MCF 10A (cell line): ENCODE data around the gene NINJ1. TPM values are rescaled to one million over a fixed set of nuclear protein-coding genes. Genes with fewer than 3 reads are reported as not detected.
"Not testable (repeated sequence)": the region's sequence is repeated elsewhere in the genome, so short reads cannot be mapped to it uniquely, and the experiment has no call there.

Source experiments
- BruUV-seq: library from RNA; stranded (reverse); fragments of 400-500 nt; replicated peaks from 2 replicates; lab custom pipeline; 2021; lab: Mats Ljungman, UMichigan
- CTCF ChIA-PET: fragments of 300-600 bp; sonication (Branson Sonifier 250); formaldehyde crosslinking; extraction: SDS; loops from one replicate; lab custom pipeline; 2021; ENCODE audit warnings: antibody characterized with exemption, inconsistent platforms; lab: Yijun Ruan, JAX
- POLR2A ChIA-PET: fragments of 300-600, 350-650 bp; sonication (Branson Sonifier 250); formaldehyde crosslinking; extraction: SDS; loops from one replicate; lab custom pipeline; 2020; ENCODE audit warnings: antibody characterized with exemption, inconsistent platforms; lab: Yijun Ruan, JAX
- DNase-seq: peaks from one replicate; pipeline ENCODE4 v3.0.0-alpha.2; 2018; ENCODE audit not compliant: unreplicated experiment
- H3K27ac Mint-ChIP-seq: one replicate; pipeline ENCODE4 v1.8.0; 2022; ENCODE audit warnings: mild to moderate bottlenecking, low read depth, mixed read lengths; ENCODE audit not compliant: unreplicated experiment
- H3K27me3 Mint-ChIP-seq: one replicate; pipeline ENCODE4 v1.8.0; 2022; ENCODE audit warnings: mixed read lengths; ENCODE audit not compliant: insufficient read depth, unreplicated experiment
- H3K36me3 Mint-ChIP-seq: one replicate; pipeline ENCODE4 v1.8.0; 2022; ENCODE audit warnings: mild to moderate bottlenecking, moderate library complexity, mixed read lengths; ENCODE audit not compliant: insufficient read depth, unreplicated experiment
- H3K4me1 Mint-ChIP-seq: one replicate; pipeline ENCODE4 v1.8.0; 2022; ENCODE audit warnings: mixed read lengths; ENCODE audit not compliant: insufficient read depth, unreplicated experiment
- H3K4me3 Mint-ChIP-seq: one replicate; pipeline ENCODE4 v1.8.0; 2022; ENCODE audit warnings: mild to moderate bottlenecking, moderate library complexity, mixed read lengths; ENCODE audit not compliant: unreplicated experiment
- H3K9me3 Mint-ChIP-seq: one replicate; pipeline ENCODE4 v1.8.0; 2022; ENCODE audit warnings: mixed read lengths; ENCODE audit not compliant: unreplicated experiment
- intact Hi-C: fragments of 100-400 bp; cut with micrococcal nuclease; formaldehyde crosslinking; loops from 2 replicates; pipeline ENCODE4 v1.14.1; 2022
- total RNA-seq: library from RNA; stranded (reverse); gene quantifications from 2 replicates; pipeline ENCODE4 v1.2.3, GENCODE V29; 2022
- TF ChIP-seq, protein P1 (sequence below): fragments of 200-600 bp; IDR thresholded peaks from one replicate; pipeline ENCODE4 v1.8.0; 2022; ENCODE audit warnings: antibody characterized with exemption, mild to moderate bottlenecking; ENCODE audit not compliant: unreplicated experiment

Gene NINJ1
- total RNA-seq, 1 experiment from 2014 or later, result 64.7 TPM

GRCh38 chr9:93108291-93109041, 25.6 kb downstream of the NINJ1 start:
- H3K4me3 Mint-ChIP-seq, result no peak overlapping the region
- CTCF ChIA-PET, result interaction anchor here (0.5 to 5.8 kb wide), 34 partner anchors 10 to 458 kb away, joined by 3 to 35 read pairs (median 4); no protein-coding TSS in a partner anchor
- TF ChIP-seq, protein P1, sequence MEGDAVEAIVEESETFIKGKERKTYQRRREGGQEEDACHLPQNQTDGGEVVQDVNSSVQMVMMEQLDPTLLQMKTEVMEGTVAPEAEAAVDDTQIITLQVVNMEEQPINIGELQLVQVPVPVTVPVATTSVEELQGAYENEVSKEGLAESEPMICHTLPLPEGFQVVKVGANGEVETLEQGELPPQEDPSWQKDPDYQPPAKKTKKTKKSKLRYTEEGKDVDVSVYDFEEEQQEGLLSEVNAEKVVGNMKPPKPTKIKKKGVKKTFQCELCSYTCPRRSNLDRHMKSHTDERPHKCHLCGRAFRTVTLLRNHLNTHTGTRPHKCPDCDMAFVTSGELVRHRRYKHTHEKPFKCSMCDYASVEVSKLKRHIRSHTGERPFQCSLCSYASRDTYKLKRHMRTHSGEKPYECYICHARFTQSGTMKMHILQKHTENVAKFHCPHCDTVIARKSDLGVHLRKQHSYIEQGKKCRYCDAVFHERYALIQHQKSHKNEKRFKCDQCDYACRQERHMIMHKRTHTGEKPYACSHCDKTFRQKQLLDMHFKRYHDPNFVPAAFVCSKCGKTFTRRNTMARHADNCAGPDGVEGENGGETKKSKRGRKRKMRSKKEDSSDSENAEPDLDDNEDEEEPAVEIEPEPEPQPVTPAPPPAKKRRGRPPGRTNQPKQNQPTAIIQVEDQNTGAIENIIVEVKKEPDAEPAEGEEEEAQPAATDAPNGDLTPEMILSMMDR, result no peak
- H3K27ac Mint-ChIP-seq, result no peak overlapping the region
- BruUV-seq, result no TSS peak
- POLR2A ChIA-PET, result interaction anchor here (0.9 to 2.1 kb wide), 4 partner anchors 10 to 105 kb away, joined by 3 to 10 read pairs (median 6); partner anchors contain the start of gene NINJ1
- peaks cover 21% of the 10 kb centered on the region for H3K4me1 Mint-ChIP-seq
- peaks cover 10% of the 10 kb centered on the region for H3K9me3 Mint-ChIP-seq
- H3K36me3 Mint-ChIP-seq, result peaks cover 19% of the 10 kb centered on the region
- DNase-seq, result no peak
- intact Hi-C loops, result loop anchor here (1.0 to 2.0 kb wide), 3 partner anchors 46 to 152 kb away; no protein-coding TSS in a partner anchor
- H3K27me3 Mint-ChIP-seq, result no peaks in the 10 kb centered on the region

GRCh38 chr9:93107825-93108161, 26.3 kb downstream of the NINJ1 start:
- H3K27me3 Mint-ChIP-seq, result no peaks in the 10 kb centered on the region
- H3K4me3 Mint-ChIP-seq, result no peak overlapping the region
- intact Hi-C loops, result loop anchor here (2.0 kb wide), 1 partner anchor 151 kb away; no protein-coding TSS in a partner anchor
- H3K4me1 Mint-ChIP-seq, result peaks cover 21% of the 10 kb centered on the region
- no TSS peak for BruUV-seq
- TF ChIP-seq, protein P1, result no peak
- no peak for DNase-seq
- ChIA-PET POLR2A (interaction anchor here (0.6 to 2.1 kb wide), 4 partner anchors 9 to 470 kb away, joined by 3 to 10 read pairs (median 6); no protein-coding TSS in a partner anchor), CTCF (interaction anchor here (0.6 to 5.8 kb wide), 9 partner anchors 10 to 654 kb away, joined by 3 to 35 read pairs (median 4); no protein-coding TSS in a partner anchor)
- peaks cover 22% of the 10 kb centered on the region for H3K36me3 Mint-ChIP-seq
- no peak overlapping the region for H3K27ac Mint-ChIP-seq
- peaks cover 10% of the 10 kb centered on the region for H3K9me3 Mint-ChIP-seq

DNA sequence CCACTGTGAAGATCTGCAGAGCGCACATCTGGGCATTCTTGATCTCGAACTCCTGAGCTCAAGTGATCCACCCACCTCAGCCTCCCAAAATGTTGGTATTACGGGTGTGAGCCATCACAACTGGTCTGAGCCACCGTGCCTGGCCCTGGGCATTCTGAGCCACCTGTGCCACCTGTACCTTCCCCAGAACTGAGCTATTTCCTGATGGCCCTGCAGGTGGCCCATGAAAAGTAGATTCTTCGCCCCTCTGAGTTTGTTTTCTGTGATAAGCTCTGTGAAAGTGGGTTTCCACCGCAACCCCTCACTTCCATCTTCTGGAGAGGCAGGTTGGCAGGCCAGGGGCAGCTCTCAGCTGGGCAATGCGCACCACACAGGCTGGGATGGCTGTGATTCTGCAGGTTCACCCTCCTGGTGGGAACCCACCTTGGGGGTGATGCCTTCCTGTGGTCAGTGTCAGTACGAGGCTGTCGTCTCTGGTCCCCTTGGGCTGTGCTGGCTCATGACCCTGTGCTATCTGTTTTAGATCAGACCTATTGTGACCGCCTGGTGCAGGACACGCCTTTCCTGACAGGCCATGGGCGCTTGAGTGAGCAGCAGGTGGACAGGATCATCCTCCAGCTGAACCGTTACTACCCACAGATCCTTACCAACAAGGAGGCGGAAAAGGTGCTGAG, 26.8 kb downstream of the NINJ1 start:
- H3K4me3 Mint-ChIP-seq, result no peak overlapping the region
- intact Hi-C loops, result no loop called here
- H3K27me3 Mint-ChIP-seq, result no peaks in the 10 kb centered on the region
- peaks cover 22% of the 10 kb centered on the region for H3K36me3 Mint-ChIP-seq
- H3K27ac Mint-ChIP-seq, result no peak overlapping the region
- ChIA-PET POLR2A (interaction anchor here (0.6 to 2.1 kb wide), 4 partner anchors 9 to 470 kb away, joined by 3 to 10 read pairs (median 6); no protein-coding TSS in a partner anchor), CTCF (interaction anchor here (0.6 to 5.8 kb wide), 13 partner anchors 9 to 970 kb away, joined by 3 to 35 read pairs (median 4); no protein-coding TSS in a partner anchor)
- DNase-seq, result no peak
- BruUV-seq, result no TSS peak
- peaks cover 21% of the 10 kb centered on the region for H3K4me1 Mint-ChIP-seq
- H3K9me3 Mint-ChIP-seq, result peaks cover 10% of the 10 kb centered on the region
- TF ChIP-seq, protein P1, result no peak

DNA sequence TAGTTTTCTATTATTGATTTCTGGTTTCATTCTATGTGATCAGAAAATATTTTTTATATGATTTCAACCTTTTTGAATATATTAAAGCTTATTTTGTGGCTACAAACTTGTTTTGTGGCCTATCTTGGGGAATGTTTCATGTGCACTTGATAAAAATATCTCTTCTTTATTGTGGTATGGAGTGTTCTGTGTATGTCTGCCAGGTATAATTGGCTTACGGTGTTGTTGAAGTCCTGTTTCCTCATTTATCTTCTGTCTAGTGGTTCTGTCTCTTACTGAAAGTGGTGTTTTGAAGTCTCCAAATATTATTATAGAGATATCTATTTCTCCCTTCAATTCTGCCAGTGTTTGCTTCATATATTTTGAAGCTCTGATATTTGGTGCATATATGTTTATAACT, 28.4 kb downstream of the NINJ1 start:
- peaks cover 16% of the 10 kb centered on the region for H3K36me3 Mint-ChIP-seq

DNA sequence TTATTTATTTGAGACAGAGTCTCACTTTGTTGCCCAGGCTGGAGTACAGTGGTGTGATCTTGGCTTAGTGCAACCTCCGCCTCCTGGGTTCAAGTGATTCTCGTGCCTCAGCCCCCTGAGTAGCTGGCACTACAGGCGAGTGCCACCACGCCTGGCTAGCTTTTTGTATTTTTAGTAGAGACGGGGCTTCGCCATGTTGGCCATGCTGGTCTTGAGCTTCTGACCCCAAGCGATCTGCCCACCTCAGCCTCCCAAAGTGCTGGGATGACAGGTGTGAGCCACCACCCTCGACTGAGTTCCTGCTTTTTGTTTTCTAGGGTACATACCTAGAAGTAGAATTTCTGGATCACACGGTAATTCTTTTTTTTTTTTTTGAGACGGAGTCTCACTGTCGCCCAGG, 33.0 kb downstream of the NINJ1 start:
- peaks cover 23% of the 10 kb centered on the region for H3K4me1 Mint-ChIP-seq
- ChIA-PET POLR2A (interaction anchor here (1.0 to 1.5 kb wide), 2 partner anchors 19 to 31 kb away, joined by 4 to 6 read pairs; no protein-coding TSS in a partner anchor), CTCF (interaction anchor here (0.6 to 1.2 kb wide), 2 partner anchors 144 to 878 kb away, joined by 3 to 4 read pairs; no protein-coding TSS in a partner anchor)
- H3K27ac Mint-ChIP-seq, intact Hi-C loops, H3K9me3 Mint-ChIP-seq, H3K36me3 Mint-ChIP-seq, BruUV-seq, DNase-seq, H3K4me3 Mint-ChIP-seq, H3K27me3 Mint-ChIP-seq: not testable (repeated sequence)

More for the DNA sequence above, 28.4 kb downstream of the NINJ1 start:
- no TSS peak for BruUV-seq
- Mint-ChIP-seq H3K9me3 (peaks cover 10% of the 10 kb centered on the region), H3K4me3 (no peak overlapping the region), H3K27ac (no peak overlapping the region), H3K27me3 (no peaks in the 10 kb centered on the region), H3K4me1 (peaks cover 6% of the 10 kb centered on the region)
- ChIA-PET POLR2A (interaction anchor here (1.1 to 1.5 kb wide), 3 partner anchors 10 to 28 kb away, joined by 3 to 5 read pairs (median 4); no protein-coding TSS in a partner anchor), CTCF (interaction anchor here (0.6 to 1.7 kb wide), 3 partner anchors 27 to 131 kb away, joined by 3 to 7 read pairs (median 4); no protein-coding TSS in a partner anchor)
- DNase-seq, result no peak
- intact Hi-C loops, result no loop called here
- TF ChIP-seq, protein P1, result no peak
